Liver (tissue), 9 donors: Measurements from ENCODE around the gene ZFC3H1. TPM values are rescaled to one million over a fixed set of nuclear protein-coding genes. Genes with fewer than 3 reads are reported as not detected.

Source experiments
- DNase-seq: peaks from one replicate; pipeline ENCODE4 v3.0.0-alpha.2; 2017; ENCODE audit warnings: low spot score
- H3K27ac ChIP-seq, 2 donors: one replicate each; pipeline ENCODE4 v1.7.0; 2013; ENCODE audit warnings: inconsistent platforms in 2 of 2, low read length in 2 of 2, control low read depth in 1 of 2, low read depth in 1 of 2, mild to moderate bottlenecking in 1 of 2
- H3K27me3 ChIP-seq, 4 donors: one replicate each; pipeline versions ENCODE4 v1.6.1 to v1.7.0; 2013; ENCODE audit warnings: low read length in 3 of 4, inconsistent platforms in 1 of 4, mild to moderate bottlenecking in 1 of 4, moderate library complexity in 1 of 4; ENCODE audit not compliant: control insufficient read depth in 4 of 4, insufficient read depth in 4 of 4
- H3K36me3 ChIP-seq, 4 donors: one replicate each; pipeline versions ENCODE4 v1.6.1 to v1.7.0; 2013; ENCODE audit warnings: low read length in 3 of 4, mild to moderate bottlenecking in 3 of 4, low read depth in 1 of 4, moderate library complexity in 1 of 4; ENCODE audit not compliant: control insufficient read depth in 4 of 4, insufficient read depth in 3 of 4
- H3K4me1 ChIP-seq, 4 donors: one replicate each; pipeline versions ENCODE4 v1.6.1 to v1.7.0; 2013; ENCODE audit warnings: low read length in 3 of 4, mild to moderate bottlenecking in 3 of 4, moderate library complexity in 1 of 4; ENCODE audit not compliant: control insufficient read depth in 4 of 4, insufficient read depth in 4 of 4
- H3K4me3 ChIP-seq, 3 donors: one replicate each; pipeline versions ENCODE4 v1.6.1 to v1.7.0; 2013; ENCODE audit warnings: low read length in 3 of 3, control low read depth in 1 of 3, low read depth in 1 of 3, mild to moderate bottlenecking in 1 of 3
- H3K9ac ChIP-seq, 2 donors: one replicate each; pipeline ENCODE4 v1.7.0; 2013; ENCODE audit warnings: low read length in 2 of 2, mild to moderate bottlenecking in 2 of 2, moderate library complexity in 2 of 2, control low read depth in 1 of 2, low read depth in 1 of 2
- H3K9me3 ChIP-seq, 4 donors: one replicate each; pipeline versions ENCODE4 v1.6.1 to v1.7.0; 2013; ENCODE audit warnings: low read length in 3 of 4; ENCODE audit not compliant: control insufficient read depth in 4 of 4
- ATF3 ChIP-seq: IDR thresholded peaks from 2 replicates; pipeline ENCODE4 v1.6.1; 2016; ENCODE audit warnings: antibody characterized with exemption
- EGR1 ChIP-seq, 2 donors: IDR thresholded peaks; 2 replicates each; pipeline ENCODE4 v1.6.1; 2016 to 2018; ENCODE audit warnings: antibody characterized with exemption in 2 of 2, low read depth in 2 of 2
- FOXA1 ChIP-seq: IDR thresholded peaks from 2 replicates; pipeline ENCODE4 v1.6.1; 2016; ENCODE audit warnings: antibody characterized with exemption
- FOXA2 ChIP-seq: IDR thresholded peaks from 2 replicates; pipeline ENCODE4 v1.6.1; 2016; ENCODE audit warnings: antibody characterized with exemption
- GABPA ChIP-seq, 2 donors: IDR thresholded peaks in 1 of 2; conservative IDR thresholded peaks in 1 of 2; 2 replicates each; pipeline ENCODE4 v1.6.1; 2016; ENCODE audit warnings: antibody characterized with exemption in 2 of 2, mild to moderate bottlenecking in 1 of 2, moderate library complexity in 1 of 2
- HNF4A ChIP-seq, 2 donors: conservative IDR thresholded peaks; 2 replicates each; pipeline ENCODE4 v1.6.1; 2016; ENCODE audit warnings: antibody characterized with exemption in 2 of 2, mild to moderate bottlenecking in 2 of 2
- HNF4G ChIP-seq: IDR thresholded peaks from 2 replicates; pipeline ENCODE4 v1.6.1; 2016; ENCODE audit warnings: antibody characterized with exemption
- JUND ChIP-seq, 2 donors: IDR thresholded peaks; 2 replicates each; pipeline ENCODE4 v1.6.1; 2016; ENCODE audit warnings: antibody characterized with exemption in 2 of 2
- MAX ChIP-seq: IDR thresholded peaks from 2 replicates; pipeline ENCODE4 v1.6.1; 2016; ENCODE audit warnings: antibody characterized with exemption
- RAD21 ChIP-seq, 2 donors: IDR thresholded peaks; 2 replicates each; pipeline ENCODE4 v1.6.1; 2016; ENCODE audit warnings: antibody characterized with exemption in 2 of 2, mild to moderate bottlenecking in 2 of 2
- REST ChIP-seq: IDR thresholded peaks from 2 replicates; pipeline ENCODE4 v1.6.1; 2016; ENCODE audit warnings: antibody characterized with exemption, mild to moderate bottlenecking
- RXRA ChIP-seq, 2 donors: IDR thresholded peaks; 2 replicates each; pipeline ENCODE4 v1.6.1; 2017 to 2018; ENCODE audit warnings: antibody characterized with exemption in 2 of 2, mild to moderate bottlenecking in 1 of 2
- SP1 ChIP-seq: IDR thresholded peaks from 2 replicates; pipeline ENCODE4 v1.6.1; 2018; ENCODE audit warnings: antibody characterized with exemption, mild to moderate bottlenecking
- TAF1 ChIP-seq: conservative IDR thresholded peaks from 2 replicates; pipeline ENCODE4 v1.6.1; 2016; ENCODE audit warnings: antibody characterized with exemption, mild to moderate bottlenecking
- YY1 ChIP-seq: IDR thresholded peaks from 2 replicates; pipeline ENCODE4 v1.6.1; 2016; ENCODE audit warnings: antibody characterized with exemption, mild to moderate bottlenecking
- ZBTB33 ChIP-seq: IDR thresholded peaks from 2 replicates; pipeline ENCODE4 v1.6.1; 2016; ENCODE audit warnings: antibody characterized with exemption
- WGBS: extraction: QIAGEN DNeasy Blood & Tissue Kit; methylation state at CpG from one replicate; pipeline ENCODE4 v1.1.7; 2013; 5-methylcytosine and 5-hydroxymethylcytosine counted together
- polyA plus RNA-seq, 2 donors: library from polyadenylated mRNA; stranded (reverse) in 1 of 2; unstranded in 1 of 2; fragments of 200-250 nt in 1 of 2; fragments of >200 nt in 1 of 2; fragmentation: Nextera tagmentation in 1 of 2; extraction: Ambion mirVana in 1 of 2; gene quantifications; one replicate each; pipeline versions ENCODE4 v1.2.1 to v1.2.3, GENCODE V29; 2013 to 2015
- total RNA-seq, 2 donors: library from RNA; depleted of rRNA; stranded (reverse); fragments of >200 nt; gene quantifications; one replicate each; pipeline ENCODE4 v1.2.3, GENCODE V29; 2014
- TF ChIP-seq, protein P1 (sequence below): fragments of 150-350 bp; IDR thresholded peaks from 2 replicates; pipeline ENCODE4 v1.5.1; 2017; ENCODE audit warnings: improper control_type of control experiment, low read depth, low read length; ENCODE audit not compliant: missing input control
- donor health status: healthy.
- donor health status: healthy.
- donor health status: healthy.
- donor health status: healthy.
- donor health status: healthy.

The ZFC3H1 gene
- total and polyA plus RNA-seq, 4 donors: 3.4 to 32.3 (median 8.6) TPM

DNA sequence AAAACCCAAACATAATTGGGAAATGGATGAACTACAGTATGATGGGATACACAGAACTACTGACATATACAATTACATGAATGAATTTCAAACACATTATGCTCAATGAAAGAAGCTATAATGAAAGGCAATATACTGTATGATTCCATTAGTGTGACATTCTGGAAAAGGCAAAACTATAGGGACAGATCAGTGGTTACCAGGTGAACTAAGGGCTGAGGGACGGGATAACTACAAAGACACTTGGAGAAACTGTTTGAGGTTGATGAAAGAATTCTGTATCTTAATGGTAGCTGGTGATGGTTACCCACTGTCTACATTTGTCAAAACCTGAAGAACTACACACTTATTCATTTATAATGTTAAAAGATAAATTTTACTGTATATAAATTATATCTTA lies 7.7 kb downstream of the ZFC3H1 start:
- no peak for DNase-seq
- no peak overlapping the region for H3K27ac ChIP-seq
- H3K9me3 ChIP-seq: no peaks in the 10 kb centered on the region
- H3K4me1 ChIP-seq: peaks cover 0 to 3% (median under 1%) of the 10 kb centered on the region in 4 donors
- no peaks in the 10 kb centered on the region for H3K27me3 ChIP-seq
- H3K36me3 ChIP-seq: peaks cover 1 to 31% (median 16%) of the 10 kb centered on the region in 4 donors
- TF ChIP-seq TAF1: no peak
- TF ChIP-seq ATF3: no peak
- TF ChIP-seq HNF4G: no peak
- no peak for TF ChIP-seq REST
- TF ChIP-seq FOXA2: no peak
- TF ChIP-seq JUND (IDR thresholded peaks at IDR 0.05): no peak
- WGBS: 97% methylated on average over 1 of the region's 1 CpG
- no peak overlapping the region for H3K4me3 ChIP-seq
- H3K9ac ChIP-seq: no peak overlapping the region

GRCh38 chr12:71655495-71655894 lies 8.2 kb downstream of the ZFC3H1 start:
- Histone ChIP-seq H3K27me3 (no peaks in the 10 kb centered on the region), H3K27ac (no peak overlapping the region), H3K4me1 (peaks cover 0 to 3% (median 0%) of the 10 kb centered on the region in 4 donors), H3K9ac (no peak overlapping the region), H3K9me3 (no peaks in the 10 kb centered on the region), H3K4me3 (no peak overlapping the region), H3K36me3 (peaks cover 1 to 31% (median 18%) of the 10 kb centered on the region in 4 donors)
- no peak for TF ChIP-seq FOXA1
- TF ChIP-seq YY1: no peak
- no peak for TF ChIP-seq EGR1 (IDR thresholded peaks at IDR 0.05; ENCODE audit: low read depth in 2 of 2)
- no peak for TF ChIP-seq FOXA2
- TF ChIP-seq RXRA (IDR thresholded peaks at IDR 0.05): no peak
- no peak for TF ChIP-seq MAX
- TF ChIP-seq, protein P1, sequence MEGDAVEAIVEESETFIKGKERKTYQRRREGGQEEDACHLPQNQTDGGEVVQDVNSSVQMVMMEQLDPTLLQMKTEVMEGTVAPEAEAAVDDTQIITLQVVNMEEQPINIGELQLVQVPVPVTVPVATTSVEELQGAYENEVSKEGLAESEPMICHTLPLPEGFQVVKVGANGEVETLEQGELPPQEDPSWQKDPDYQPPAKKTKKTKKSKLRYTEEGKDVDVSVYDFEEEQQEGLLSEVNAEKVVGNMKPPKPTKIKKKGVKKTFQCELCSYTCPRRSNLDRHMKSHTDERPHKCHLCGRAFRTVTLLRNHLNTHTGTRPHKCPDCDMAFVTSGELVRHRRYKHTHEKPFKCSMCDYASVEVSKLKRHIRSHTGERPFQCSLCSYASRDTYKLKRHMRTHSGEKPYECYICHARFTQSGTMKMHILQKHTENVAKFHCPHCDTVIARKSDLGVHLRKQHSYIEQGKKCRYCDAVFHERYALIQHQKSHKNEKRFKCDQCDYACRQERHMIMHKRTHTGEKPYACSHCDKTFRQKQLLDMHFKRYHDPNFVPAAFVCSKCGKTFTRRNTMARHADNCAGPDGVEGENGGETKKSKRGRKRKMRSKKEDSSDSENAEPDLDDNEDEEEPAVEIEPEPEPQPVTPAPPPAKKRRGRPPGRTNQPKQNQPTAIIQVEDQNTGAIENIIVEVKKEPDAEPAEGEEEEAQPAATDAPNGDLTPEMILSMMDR: no peak
- TF ChIP-seq SP1: no peak
- TF ChIP-seq RAD21 (IDR thresholded peaks at IDR 0.05): no peak
- no peak for TF ChIP-seq HNF4G
- no peak for TF ChIP-seq JUND (IDR thresholded peaks at IDR 0.05)
- no peak for TF ChIP-seq ATF3
- TF ChIP-seq HNF4A (conservative IDR thresholded peaks at IDR 0.05): no peak
- TF ChIP-seq TAF1: no peak
- no peak for TF ChIP-seq GABPA (IDR thresholded peaks at IDR 0.05 in 1 of 2, conservative IDR thresholded peaks at IDR 0.05 in 1 of 2)
- no peak for TF ChIP-seq ZBTB33
- no peak for TF ChIP-seq REST
- 65% methylated on average over 1 of the region's 1 CpG for WGBS
- no peak for DNase-seq
